G401 (cell line): ENCODE data around the gene TUBG2. TPM values are rescaled to one million over a fixed set of nuclear protein-coding genes. Genes with fewer than 3 reads are reported as not detected.

Experiments
- DNase-seq: peaks from one replicate; pipeline ENCODE4 v3.0.0-alpha.2; 2015; ENCODE audit warnings: low spot score
- in situ Hi-C: cut with HindIII; loops from 2 replicates; pipeline ENCODE4 v1.10.0; 2016; ENCODE audit warnings: low sequenced_read_pairs, mixed read lengths
- total RNA-seq: library from RNA; depleted of rRNA; stranded (reverse); fragments of >200 nt; shearing (Covaris generic); gene quantifications from 2 replicates; pipeline ENCODE4 v1.2.3, GENCODE V29; 2014

Gene TUBG2
- total RNA-seq, 1 experiment from 2014 or later, result 3.2 TPM

DNA sequence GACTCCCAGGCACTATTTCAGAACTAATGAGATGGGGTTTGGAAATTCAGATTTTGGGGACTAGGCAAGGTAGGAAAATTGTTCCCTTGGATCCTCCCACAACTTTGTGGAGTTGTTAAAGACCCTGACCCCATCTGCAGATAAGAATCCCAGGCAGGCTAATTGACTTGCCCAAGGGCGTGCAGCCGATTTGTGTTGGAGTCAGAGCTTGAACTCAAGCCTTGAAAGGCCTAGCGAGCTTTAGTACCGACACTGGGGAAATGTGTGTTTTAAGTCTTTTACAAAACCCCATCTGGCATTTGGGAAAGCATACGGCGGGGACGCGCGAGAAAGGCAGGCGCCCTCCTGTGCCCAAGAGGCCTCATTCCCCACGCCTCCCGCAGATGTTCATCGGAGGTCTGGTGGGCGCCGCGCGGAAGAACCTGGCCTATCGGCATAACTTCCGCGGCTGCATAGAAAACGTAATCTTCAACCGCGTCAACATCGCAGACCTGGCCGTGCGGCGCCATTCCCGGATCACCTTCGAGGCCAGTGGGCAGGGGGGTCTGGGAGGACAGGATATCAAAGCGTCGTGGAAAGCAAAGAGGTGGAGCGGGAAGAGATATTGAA lies 27.5 kb downstream of the TUBG2 start:
- in situ Hi-C loops, result loop anchor here (10.0 kb wide), 1 partner anchor 152 kb away; the partner anchor contains the start of gene NAGLU
- peak; percentile 25 for DNase-seq

DNA sequence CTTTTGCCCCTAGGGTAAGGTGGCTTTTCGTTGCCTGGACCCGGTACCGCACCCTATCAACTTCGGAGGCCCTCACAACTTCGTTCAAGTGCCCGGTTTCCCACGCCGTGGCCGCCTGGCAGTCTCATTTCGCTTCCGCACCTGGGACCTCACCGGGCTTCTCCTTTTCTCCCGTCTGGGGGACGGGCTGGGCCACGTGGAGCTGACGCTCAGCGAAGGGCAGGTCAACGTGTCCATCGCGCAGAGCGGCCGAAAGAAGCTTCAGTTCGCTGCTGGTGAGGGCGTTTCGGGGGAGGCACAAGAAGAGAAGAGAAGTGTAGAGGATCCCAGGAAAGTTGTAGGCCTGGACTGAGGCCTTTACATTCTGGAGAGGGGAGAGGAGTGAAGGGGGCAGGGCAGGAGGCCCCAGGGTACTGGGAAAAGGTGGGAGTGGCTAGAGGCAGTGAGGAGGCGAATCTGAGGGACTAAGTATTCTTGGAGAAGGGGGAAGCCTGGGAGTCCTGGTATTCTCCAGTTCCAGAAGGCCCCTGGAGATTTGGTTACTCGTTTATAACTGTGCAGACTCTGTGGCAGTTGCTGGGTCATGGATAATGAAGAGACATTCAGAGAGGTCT lies 28.7 kb downstream of the TUBG2 start:
- DNase-seq, result no peak
- in situ Hi-C loops, result loop anchor here (10.0 kb wide), 1 partner anchor 153 kb away; the partner anchor contains the start of gene NAGLU

DNA sequence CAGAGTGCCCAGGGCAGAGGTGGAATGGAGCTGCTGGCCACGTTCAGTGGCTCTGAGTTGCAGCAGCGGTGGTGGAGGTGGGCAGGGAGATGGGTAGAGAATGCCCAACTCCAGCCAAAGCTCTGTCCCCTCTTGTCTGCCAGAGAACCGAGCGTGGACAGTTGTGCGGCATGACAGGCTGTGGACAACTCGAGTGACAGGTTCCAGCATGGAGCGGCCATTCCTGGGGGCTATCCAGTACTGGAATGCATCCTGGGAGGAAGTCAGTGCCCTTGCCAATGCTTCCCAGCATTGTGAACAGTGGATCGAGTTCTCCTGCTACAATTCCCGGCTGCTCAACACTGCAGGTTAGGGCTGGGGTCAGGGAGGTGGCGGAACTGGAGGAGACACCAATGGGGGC lies 31.5 kb downstream of the TUBG2 start:
- in situ Hi-C loops, result no loop called here
- no peak for DNase-seq

DNA sequence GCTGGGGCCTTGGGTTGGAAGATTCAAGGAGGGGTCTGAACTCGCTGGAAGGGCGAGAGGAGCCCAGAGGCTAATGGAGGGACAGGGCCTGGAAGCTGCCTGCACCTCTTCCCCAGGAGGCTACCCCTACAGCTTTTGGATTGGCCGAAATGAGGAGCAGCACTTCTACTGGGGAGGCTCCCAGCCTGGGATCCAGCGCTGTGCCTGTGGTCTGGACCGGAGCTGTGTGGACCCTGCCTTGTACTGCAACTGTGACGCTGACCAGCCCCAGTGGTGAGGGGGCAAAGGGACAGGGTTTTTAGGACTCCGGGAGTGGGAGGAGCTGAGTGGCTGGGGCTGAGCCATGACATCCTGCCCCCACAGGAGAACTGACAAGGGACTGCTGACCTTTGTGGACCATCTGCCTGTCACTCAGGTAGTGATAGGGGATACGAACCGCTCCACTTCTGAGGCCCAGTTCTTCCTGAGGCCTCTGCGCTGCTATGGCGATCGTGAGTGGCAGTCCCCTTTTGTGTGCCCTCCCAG lies 32.0 kb downstream of the TUBG2 start:
- no peak for DNase-seq
- in situ Hi-C loops, result no loop called here

DNA sequence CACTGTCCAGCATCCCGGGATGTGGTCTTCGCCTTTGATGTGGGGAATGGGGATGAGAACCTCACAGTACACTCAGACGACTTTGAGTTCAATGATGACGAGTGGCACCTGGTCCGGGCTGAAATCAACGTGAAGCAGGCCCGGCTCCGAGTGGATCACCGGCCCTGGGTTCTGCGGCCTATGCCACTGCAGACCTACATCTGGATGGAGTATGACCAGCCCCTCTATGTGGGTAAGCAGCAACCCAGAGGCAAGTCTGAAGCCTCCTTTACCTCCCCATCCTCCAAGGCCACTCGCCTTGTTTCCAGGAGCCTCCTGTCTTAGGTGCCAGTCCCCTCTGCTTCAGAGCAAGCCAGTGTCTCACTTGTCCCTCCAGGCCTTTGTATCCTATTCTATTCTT lies 33.4 kb downstream of the TUBG2 start:
- DNase-seq, result no peak

DNA sequence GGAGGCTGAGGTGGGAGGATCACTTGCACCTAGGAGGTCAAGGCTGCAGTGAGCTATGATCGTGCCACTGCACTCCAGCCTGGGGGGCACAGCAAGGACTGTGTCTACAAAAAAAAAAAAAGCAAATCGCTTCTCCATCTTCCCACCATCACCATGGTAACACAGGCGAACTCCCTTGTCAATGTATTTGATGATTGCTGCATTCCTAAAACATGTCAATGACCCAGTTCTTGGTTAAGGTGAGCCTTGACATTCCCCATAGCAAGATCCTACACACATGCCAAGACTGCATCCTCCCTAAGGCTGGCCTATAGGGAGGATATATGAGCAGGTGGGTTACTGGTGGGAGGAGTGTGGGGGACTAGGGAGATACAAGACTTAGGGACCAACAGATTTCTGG lies 35.4 kb downstream of the TUBG2 start:
- in situ Hi-C loops, result no loop called here
- DNase-seq, result no peak

More for the DNA sequence above, 33.4 kb downstream of the TUBG2 start:
- in situ Hi-C loops, result no loop called here

DNA sequence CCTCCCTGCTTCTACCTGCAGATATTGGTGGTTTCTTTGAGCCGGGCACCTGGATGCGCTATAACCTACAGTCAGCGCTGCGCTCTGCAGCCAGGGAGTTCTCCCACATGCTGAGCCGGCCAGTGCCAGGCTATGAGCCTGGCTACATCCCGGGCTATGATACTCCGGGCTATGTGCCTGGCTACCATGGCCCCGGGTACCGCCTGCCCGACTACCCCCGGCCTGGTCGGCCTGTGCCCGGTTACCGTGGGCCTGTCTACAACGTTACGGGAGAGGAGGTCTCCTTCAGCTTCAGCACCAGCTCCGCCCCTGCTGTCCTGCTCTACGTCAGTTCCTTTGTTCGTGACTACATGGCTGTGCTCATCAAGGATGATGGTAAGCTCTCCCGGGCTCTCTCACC lies 36.4 kb downstream of the TUBG2 start:
- no peak for DNase-seq
- in situ Hi-C loops, result no loop called here

DNA sequence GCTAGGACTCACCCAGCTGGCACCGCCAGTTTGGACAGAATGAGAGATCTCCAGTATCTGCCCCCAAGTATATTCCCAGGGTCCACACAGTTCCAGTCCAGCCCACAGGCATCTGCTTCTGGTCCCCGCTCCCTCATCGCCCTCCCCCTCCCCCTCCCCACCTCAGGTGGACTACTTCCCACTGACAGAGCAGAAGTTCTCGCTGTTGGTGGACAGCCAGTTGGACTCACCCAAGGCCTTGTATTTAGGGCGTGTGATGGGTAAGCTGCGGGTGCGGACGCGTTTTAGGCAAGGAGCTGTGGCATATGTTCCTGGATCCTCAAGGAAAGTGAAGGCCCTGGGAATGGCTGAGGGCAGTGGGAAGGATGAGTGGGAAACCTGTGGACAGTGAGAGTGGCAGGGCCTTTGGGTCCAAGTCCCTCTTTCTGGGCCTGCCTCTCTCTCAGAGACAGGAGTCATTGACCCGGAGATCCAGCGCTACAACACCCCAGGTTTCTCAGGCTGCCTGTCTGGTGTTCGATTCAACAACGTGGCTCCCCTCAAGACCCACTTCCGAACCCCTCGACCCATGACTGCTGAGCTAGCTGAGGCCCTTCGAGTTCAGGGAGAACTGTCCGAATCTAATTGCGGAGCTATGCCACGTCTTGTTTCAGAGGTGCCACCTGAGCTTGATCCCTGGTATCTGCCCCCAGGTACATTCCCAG lies 38.2 kb downstream of the TUBG2 start:
- DNase-seq, result no peak
- in situ Hi-C loops, result no loop called here

DNA sequence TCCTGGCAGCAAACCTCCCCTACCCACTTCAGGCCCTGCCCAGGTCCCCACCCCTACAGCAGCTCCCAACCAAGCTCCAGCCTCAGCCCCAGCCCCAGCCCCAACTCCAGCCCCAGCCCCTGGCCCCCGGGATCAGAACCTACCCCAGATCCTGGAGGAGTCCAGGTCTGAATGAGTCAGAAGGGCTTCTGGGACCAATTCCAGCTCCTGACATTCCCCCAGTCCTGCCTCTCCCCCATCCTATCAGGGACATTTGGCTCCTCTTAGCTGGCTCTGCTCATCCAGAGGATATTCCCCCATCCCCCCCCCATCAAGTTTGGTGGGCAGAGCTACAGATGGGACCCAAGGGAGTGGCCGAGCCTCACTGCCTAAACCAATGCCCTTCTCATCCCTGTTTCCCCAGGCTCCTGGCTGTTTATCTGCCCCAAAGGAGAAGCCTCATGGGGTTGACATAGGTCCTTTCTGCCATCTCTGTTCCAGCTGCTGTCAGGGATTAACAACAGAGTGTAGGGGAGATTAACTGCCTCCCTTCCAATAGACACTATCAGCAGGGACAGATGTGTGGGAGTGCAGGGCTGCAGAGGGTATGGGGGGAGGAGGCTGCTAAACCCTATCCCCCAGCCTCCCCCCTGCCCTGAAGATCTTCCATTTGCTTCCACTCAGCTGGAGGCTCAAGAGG lies 39.8 kb downstream of the TUBG2 start:
- in situ Hi-C loops, result no loop called here
- DNase-seq, result no peak

DNA sequence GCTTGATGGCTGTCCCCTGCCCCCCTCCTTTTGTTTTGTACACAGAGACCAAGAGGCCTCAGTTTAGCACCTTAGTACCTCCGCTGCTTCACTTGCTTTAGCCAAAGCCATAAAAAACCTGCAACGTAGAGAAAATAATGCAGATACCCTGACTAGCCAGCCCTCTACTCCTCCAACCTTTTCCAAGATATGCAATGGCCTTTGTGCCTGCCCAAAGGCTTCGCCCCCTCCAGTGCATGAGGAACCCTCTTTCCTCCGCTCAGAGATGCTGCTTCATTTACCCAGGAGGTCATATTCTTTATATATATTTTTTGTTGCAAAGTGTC lies 40.3 kb downstream of the TUBG2 start:
- in situ Hi-C loops, result no loop called here

DNA sequence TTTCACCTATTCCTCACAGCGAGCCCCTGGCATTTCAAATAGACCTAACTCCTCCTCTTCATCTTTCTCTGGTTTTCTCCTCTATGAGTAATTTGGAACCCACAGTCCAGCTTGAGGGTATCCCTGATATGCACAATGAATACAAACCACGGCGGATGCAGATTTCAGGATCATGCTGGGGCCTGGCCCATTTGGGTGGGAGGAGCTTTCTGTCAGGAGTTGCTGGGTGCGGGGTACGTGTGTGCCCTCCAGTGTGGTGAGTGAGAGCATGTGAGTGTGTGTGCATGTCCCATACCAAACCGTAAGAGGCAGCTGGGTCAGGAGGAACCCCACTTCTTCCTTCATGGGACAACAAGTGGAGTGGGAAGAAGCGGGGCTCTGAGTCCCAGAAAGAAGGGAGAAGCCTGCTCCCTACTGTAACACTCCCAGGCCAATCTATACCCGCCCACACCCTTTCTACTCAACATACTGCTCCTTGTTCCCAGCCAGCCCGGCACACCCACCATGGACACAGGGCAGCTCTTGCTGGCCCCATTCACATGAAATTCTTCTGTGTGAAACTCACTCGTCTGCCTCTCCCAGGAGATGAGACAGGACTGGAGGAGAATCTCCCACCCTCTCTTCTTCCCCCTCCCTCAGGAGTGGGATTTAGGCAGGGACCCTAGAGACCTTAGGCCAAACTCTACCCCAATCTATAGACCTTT lies 41.7 kb downstream of the TUBG2 start:
- in situ Hi-C loops, result no loop called here
- DNase-seq, result no peak

More for the DNA sequence above, 40.3 kb downstream of the TUBG2 start:
- no peak for DNase-seq

DNA sequence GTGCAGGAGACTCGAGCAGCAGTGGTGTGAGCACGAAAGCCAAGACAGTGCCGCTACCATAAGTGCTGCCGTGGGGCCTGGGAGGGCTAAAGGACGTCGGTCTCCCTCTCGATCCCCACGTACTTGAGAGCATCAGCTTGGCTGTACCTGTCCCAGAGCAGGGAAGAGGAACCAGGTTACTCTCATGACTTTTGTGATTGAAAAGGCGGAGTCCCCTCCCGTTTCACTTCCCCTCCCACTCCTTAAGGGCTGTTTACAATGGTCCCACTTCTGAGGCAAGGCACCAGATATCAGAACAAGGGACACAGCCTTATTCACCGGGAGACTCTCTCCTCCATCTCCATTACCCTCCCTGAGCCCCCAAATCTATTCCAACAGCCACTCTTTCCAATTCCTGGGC lies 43.4 kb downstream of the TUBG2 start:
- no peak for DNase-seq
- in situ Hi-C loops, result no loop called here

DNA sequence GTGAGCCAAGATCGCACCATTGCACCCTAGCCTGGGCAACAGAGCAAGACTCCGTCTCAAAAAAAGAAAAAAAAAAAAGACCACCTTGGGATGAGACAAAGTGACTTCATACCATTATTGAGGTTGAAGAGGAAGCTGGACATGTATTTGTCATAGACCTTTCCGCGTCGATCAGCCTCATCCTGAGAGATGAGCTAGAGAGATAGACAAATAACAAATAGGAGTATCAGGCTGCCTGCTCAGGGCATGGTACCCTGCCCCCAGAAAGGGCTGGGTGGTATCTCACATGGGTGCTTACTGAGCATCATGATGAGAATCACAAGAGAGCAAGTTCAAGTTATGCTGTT lies 45.4 kb downstream of the TUBG2 start:
- no peak for DNase-seq
- in situ Hi-C loops, result no loop called here

DNA sequence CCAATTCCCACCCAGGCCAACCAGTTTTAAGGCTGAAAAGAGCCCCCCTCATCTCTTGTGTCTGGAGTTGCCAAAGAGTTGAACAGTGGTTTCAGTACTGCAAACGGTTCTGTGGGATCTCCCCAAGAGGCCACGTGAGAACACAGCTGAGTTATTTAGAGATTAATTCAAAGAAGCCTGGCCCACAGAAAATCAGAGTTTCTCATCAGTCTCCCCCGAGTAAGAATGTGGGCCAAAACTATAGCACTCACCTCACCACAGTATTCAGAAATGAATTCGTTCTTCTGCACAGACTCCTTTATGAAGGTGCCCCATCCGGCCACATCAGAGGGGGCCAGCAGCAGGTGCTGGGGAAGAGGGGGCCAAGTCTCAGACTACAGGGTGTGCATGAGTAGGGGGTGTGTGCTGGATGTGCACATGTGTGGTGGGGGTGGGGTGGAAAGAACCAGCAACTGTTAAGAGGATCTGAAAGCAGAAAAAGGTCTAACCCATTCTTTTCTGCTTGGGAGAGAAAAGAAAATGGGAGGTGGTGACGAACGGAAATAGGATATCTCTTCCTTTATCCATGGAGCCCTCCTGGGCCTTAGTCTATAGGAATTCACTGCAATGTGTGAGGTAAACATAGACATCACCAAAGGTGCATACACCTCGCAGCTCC lies 45.9 kb downstream of the TUBG2 start:
- DNase-seq, result no peak

DNA sequence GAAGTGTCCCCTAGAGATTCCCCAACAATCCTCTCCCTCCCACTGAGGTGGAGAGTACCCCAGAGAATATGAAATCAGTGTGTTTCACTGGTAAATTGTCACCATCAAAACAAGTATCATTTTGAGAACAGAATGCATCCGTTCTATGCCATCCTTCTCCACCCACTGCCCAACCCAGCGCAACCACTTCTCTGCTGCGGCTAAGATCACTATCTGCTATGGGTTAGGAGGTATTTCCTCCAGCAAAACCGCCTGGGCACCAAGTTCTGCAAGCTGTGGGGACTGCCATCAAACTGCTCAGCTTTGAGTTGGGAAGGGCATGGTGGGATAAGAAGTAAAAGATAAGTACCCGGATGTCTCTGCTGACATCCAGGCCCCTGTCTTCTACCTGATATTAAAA lies 47.6 kb downstream of the TUBG2 start:
- in situ Hi-C loops, result no loop called here
- DNase-seq, result no peak

More for the DNA sequence above, 45.9 kb downstream of the TUBG2 start:
- in situ Hi-C loops, result no loop called here

DNA sequence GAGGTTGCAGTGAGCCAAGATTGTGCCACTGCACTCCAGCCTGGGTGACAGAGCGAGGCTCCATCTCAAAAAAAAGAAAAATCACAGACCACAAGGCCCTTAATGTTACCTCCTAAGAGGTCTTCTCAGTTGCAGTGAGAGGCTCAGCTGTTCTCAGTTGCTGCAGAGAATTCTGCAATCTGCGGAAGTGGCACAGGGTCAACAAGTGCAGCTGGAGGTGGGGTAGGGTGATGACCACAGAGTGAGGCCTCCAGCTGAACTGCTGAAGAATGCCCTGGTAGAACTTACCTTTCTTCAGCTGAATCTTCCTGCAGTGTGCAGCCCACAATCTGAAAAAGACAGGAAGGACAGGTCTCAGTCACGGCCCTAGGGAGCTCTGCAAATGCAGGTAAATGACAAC lies 49.5 kb downstream of the TUBG2 start:
- in situ Hi-C loops, result no loop called here

DNA sequence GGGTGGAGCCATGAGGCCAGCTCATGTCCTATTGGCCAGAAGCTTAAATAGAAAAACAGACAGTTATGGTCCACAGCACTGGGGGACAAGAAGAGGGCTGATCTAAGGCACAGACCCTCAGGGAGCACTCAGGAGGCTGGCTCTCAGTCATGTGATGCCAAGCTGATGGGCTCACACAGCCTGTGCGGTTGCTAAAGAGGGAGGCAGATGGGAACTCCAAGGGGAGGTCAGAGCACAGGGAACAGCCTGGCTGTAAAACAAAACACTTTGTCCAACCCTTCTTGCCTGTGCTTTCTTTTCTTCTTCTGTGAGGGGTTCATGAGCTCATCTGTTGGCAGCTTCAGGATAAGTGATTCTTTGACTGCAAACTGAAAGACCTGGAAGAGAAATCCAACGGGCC lies 50.5 kb downstream of the TUBG2 start:
- DNase-seq, result peak; percentile 87
- in situ Hi-C loops, result no loop called here

More for the DNA sequence above, 49.5 kb downstream of the TUBG2 start:
- DNase-seq, result no peak
